Omental fat pad (tissue), 4 donors: ENCODE measurements around the gene IAH1. TPM values are rescaled to one million over a fixed set of nuclear protein-coding genes. Genes with fewer than 3 reads are reported as not detected.
A peak's percentile ranks its signal among the peaks of the same experiment; 100 is the strongest.

Experiments used
- ATAC-seq: fragments of 150-250 bp; one replicate; pipeline ENCODE4 v1.9.1; 2016; ENCODE audit warnings: mild to moderate bottlenecking, moderate library complexity; ENCODE audit not compliant: low FRiP score
- DNase-seq: peaks from one replicate; pipeline ENCODE4 v3.0.0-alpha.2; 2019; ENCODE audit warnings: low spot score
- CTCF ChIP-seq, 3 donors: fragments of 450-650 bp; IDR thresholded peaks; one replicate each; pipeline ENCODE4 v1.5.1; 2016 to 2017; ENCODE audit warnings: antibody characterized with exemption in 3 of 3, mild to moderate bottlenecking in 3 of 3, moderate library complexity in 2 of 3
- total RNA-seq, 4 donors: library from RNA; depleted of rRNA; stranded (reverse); fragments of >200 nt; gene quantifications; one replicate each; pipeline ENCODE4 v1.1.0, GENCODE V29; 2016

IAH1 gene
- total RNA-seq, 4 donors from 2014 or later = 41.4 to 71.8 (median 47.3) TPM

DNA sequence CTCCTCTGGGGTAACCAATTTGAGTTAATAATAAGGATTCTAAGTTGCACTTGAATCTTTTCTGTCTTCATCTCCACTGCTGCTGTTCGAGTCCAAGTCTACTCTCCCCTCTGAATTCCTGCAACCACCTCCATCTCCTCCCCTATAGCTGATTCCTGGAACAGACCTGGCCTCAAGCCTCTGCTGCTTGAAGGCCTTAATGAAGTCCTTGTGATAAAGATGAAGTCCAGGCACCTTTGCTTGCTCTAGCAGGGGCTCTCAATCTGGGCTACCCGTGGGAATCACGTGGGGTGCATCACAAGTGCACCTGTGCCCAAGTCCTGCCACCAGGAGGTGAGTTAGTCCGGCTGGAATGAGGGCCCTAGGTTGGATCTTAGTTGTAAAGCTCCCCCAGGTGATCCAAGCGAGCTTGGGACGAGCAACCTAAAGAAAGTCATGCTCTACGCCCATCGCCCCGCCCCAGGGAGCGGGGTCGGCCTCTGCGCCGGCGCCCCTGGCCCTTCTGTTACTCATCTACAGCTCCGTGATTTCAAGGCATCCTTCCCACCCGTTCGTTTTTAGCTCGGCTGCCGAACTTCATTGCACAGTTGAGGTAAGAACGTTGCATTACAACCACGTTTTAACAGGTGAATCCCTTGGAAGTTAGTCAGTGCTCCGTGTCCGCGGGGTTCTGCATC lies 905 bp upstream of the IAH1 start:
- ATAC-seq (no peak), DNase-seq (no peak)
- no peak for TF ChIP-seq CTCF (IDR thresholded peaks at IDR 0.05)

DNA sequence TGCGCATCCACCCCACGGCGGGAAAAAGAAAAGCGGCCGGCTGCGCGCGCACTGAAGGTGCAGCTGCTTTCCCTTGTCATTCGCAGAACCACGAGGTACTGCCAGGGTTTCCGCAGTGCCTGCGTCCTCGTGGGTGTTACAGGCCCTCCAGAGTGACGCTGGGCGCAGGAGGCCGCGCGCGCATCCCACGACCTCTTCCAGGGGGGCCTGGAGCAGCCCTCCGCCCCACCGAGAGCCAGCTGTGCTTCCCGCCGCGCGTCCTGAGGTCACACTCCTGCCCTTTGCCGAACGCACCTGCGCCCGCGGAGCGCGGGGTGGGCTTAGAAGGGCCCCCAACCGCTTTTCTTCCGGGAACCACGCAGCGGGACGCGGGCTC lies 378 bp upstream of the IAH1 start:
- DNase-seq (peak; percentile 30), ATAC-seq (peak; percentile 50)
- no peak for TF ChIP-seq CTCF (IDR thresholded peaks at IDR 0.05)

- ATAC-seq (no peak), DNase-seq (no peak)
- TF ChIP-seq CTCF (IDR thresholded peaks at IDR 0.05) = no peak
Measured at GRCh38 chr2:9477914-9478313, 3.6 kb downstream of the IAH1 start.

GRCh38 chr2:9478526-9478925 lies 4.2 kb downstream of the IAH1 start:
- DNase-seq (no peak), ATAC-seq (no peak)
- no peak for TF ChIP-seq CTCF (IDR thresholded peaks at IDR 0.05)

DNA sequence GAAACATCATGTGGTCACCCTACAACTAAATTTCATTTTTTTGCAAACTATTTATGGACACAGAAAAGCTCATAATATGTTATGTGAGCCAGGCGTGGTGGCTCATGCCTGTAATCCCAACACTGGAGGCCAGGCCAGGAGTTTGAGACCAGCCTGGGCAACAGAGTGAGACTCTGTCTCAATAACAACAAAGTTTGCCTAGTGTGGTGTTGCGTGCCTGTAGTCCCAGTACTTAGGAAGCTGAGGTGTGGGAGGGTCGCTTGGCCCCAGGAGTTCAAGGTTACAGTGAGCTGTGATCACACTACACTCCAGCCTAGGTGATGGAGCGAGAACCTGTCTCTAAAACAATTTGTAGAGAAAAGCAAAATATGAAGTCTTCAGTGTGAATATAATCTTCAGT lies 5.8 kb downstream of the IAH1 start:
- DNase-seq (no peak), ATAC-seq (no peak)
- TF ChIP-seq CTCF (IDR thresholded peaks at IDR 0.05) = no peak

DNA sequence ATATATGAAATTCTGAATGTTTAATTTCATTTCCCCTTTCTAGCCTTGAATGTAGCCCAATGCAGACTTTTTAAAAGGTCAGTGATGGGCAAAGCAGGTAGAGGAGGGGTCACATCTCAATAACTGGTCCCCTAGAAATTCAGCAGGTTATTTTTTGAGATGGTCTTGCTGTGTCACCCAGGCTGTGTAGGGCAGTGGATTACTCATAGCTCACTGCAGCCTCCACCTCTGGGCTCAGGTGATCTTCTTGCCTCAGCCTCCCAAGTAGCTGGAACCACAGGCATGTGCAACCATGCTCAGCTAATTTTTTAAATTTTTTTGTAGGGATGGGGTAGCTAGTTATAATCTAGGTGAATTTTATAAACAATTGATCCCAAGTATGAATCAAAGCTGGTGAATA lies 8.8 kb downstream of the IAH1 start:
- DNase-seq (no peak), ATAC-seq (no peak)
- no peak for TF ChIP-seq CTCF (IDR thresholded peaks at IDR 0.05)

DNA sequence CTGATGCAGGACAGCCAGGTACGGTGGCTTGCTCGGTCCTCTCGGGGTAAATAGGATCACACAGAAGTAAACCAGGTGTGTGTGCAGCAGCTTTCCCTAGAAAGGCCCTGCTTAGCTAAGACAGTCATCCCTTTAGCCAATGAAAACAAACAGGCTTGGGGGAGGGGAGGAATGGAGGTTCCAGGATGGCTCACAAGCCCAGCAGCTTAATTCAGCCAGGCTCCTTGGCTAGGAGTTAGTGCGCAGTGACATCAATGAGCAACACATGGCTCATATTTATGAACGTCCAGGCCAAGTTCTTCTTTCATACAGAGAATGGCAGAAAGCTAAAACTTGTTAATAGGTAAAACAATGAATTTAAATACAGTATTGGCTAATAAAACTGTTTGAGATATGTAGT lies 10.2 kb downstream of the IAH1 start:
- DNase-seq = no peak
- no peak for ATAC-seq
- TF ChIP-seq CTCF (IDR thresholded peaks at IDR 0.05) = no peak
